GM19438 (cell line): ENCODE measurements around the gene SLAMF8.

ENCODE experiments used
- ATAC-seq: cut with Tn5 transposase; IDR thresholded peaks from one replicate; pipeline ENCODE4 v1.9.1; 2021; ENCODE audit warnings: low read depth; ENCODE audit not compliant: unreplicated experiment

The SLAMF8 gene

GRCh38 chr1:159817276-159818041 is 9.2 kb upstream of the SLAMF8 start:
- no peak for ATAC-seq

- no peak for ATAC-seq
Measured at GRCh38 chr1:159821171-159821867, 5.4 kb upstream of the SLAMF8 start.

- ATAC-seq, result no peak
Measured at GRCh38 chr1:159823406-159823805, 3.3 kb upstream of the SLAMF8 start.

- ATAC-seq, result no peak
Measured at GRCh38 chr1:159825564-159825963, 1.1 kb upstream of the SLAMF8 start.

DNA sequence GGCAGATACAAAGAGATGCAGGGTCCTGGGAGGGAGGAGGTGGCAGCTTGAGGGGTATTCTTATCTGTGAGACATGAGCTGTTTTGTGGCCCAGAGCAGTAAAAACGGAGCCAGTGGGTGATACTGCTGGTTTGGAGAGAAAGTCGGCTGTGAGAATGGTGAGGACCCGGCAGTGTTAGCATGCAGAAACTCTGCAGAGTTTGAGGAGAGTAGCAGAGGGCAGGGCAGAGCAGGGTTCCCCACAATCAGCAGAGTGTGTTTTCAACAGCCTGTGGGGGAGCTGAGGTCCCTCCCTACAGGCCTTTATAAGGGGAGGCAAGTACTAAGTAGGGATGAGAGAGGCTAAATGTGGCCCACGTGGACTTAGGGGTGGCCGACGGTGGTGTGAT is 423 bp downstream of the SLAMF8 start:
- no peak for ATAC-seq

GRCh38 chr1:159827549-159827948 is 876 bp downstream of the SLAMF8 start:
- no peak for ATAC-seq

- ATAC-seq, result no peak
Measured at GRCh38 chr1:159828176-159828575, 1.5 kb downstream of the SLAMF8 start.

DNA sequence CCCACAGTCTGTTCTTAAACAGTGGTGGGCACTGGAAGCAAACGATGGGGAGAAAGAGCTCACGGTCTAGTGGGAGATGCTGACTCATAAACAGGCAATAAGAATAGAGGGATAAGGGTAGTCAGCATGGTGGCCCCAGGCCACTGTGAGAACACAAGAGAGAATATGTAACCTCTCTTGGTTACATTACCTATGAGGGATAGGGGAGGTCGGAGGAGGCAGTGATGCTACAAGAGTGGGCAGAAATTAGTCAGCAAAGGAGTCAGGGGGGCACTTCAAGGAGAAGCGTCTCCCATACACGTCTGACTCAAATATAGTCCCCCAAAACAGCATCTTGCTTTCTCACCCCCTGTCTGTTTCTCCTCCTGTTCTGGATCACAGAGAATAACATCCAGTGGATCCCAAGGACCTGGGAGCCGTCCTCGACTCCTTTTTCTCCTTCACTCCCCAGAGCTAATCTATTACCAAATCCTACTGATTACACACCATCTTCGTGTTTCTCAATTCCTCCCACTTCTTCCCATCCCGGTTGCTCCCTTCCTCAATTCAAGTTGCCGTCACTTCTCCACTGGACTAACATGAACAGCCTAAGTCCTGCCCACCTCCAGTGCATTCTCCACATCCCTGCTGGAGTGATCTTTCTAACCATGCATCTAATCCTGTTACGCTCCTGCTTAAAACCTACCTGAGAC is 2.1 kb downstream of the SLAMF8 start:
- ATAC-seq, result no peak

- ATAC-seq, result no peak
Measured at GRCh38 chr1:159829273-159829634, 2.6 kb downstream of the SLAMF8 start.

GRCh38 chr1:159829822-159830465 is 3.3 kb downstream of the SLAMF8 start:
- no peak for ATAC-seq

GRCh38 chr1:159830722-159831121 is 4.0 kb downstream of the SLAMF8 start:
- ATAC-seq, result no peak

DNA sequence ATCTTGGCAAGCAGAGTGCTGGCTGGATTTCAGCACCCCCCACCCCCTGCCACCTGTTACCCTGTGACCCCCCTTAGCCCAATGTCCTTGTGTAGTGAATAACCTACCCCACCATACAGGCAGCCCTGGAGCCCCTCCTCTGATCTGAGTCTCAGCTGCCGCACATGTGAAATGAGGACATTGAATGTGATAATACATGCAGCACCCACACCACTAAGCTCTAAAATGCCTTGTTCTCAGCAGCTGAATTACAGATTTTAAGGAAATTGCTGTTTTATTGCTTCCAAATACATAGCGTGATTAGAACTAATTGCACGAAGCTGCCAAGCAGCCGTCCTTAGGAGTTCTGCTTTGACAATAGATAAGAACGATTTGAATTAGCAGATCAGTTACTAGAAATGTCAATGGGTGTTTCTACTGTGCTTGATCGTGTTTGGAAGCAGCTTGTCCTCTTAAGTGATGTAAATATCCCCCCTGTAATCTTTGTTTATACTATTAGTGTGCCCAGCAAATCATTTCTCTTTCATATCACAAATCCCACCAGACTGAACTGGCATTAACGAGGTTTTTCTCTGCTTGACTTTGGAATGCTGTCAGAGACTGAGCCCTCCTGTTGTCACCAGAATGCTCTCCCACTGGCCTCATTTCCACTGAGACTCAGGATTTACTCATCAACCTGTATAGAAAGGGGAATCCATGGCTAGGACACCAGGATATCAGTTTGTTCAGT is 4.9 kb downstream of the SLAMF8 start:
- no peak for ATAC-seq

GRCh38 chr1:159832309-159832708 is 5.6 kb downstream of the SLAMF8 start:
- ATAC-seq, result no peak

- ATAC-seq, result no peak
Measured at GRCh38 chr1:159835356-159835755, 8.7 kb downstream of the SLAMF8 start.

- no peak for ATAC-seq
Measured at GRCh38 chr1:159835862-159836525, 9.3 kb downstream of the SLAMF8 start.

- ATAC-seq, result peak; percentile 66
Measured at GRCh38 chr1:159838715-159839114, 12.0 kb downstream of the SLAMF8 start.

GRCh38 chr1:159839116-159839849 is 12.6 kb downstream of the SLAMF8 start:
- peak; percentile 75 for ATAC-seq

GRCh38 chr1:159841749-159842148 is 15.1 kb downstream of the SLAMF8 start:
- ATAC-seq, result no peak

DNA sequence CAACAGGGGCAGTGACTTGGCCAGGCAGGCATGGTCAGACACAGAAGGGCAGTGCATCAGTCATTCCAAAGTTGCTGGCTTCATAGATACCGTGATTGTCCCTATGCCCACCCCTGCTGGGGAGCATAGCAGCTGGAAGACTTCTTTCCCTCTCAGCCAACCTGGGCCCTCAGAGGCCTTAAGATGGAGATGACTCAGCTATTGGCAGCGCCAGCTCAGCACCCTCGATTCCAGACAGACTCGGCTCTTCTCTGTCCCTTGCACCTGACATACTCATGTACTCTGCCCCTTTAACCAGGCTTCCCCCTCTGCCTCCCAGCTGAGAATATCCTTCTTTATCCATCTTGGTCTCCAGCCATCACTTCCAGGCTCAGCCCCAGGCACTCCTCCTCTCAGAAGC is 16.8 kb downstream of the SLAMF8 start:
- no peak for ATAC-seq
